CD4-positive, alpha-beta T cell treated with Interleukin-4 for 4 hours (primary cell): ENCODE results near the gene TMEM250.

Source experiments
- DNase-seq: peaks from one replicate; pipeline ENCODE4 v3.0.0-alpha.2; 2020

Gene TMEM250

GRCh38 chr9:136147038-136147889 is 28.6 kb upstream of the TMEM250 start:
- no peak for DNase-seq

- no peak for DNase-seq
These were observed 27.7 kb upstream of the TMEM250 start for GRCh38 chr9:136146126-136147037.

GRCh38 chr9:136145580-136145979 is 26.9 kb upstream of the TMEM250 start:
- no peak for DNase-seq

- no peak for DNase-seq
These were observed 25.8 kb upstream of the TMEM250 start for GRCh38 chr9:136144450-136144849.

GRCh38 chr9:136143215-136144001 is 24.7 kb upstream of the TMEM250 start:
- no peak for DNase-seq

- no peak for DNase-seq
These were observed 24.2 kb upstream of the TMEM250 start for GRCh38 chr9:136142859-136143214.

GRCh38 chr9:136142414-136142796 is 23.7 kb upstream of the TMEM250 start:
- no peak for DNase-seq

GRCh38 chr9:136141682-136142413 is 23.2 kb upstream of the TMEM250 start:
- DNase-seq = no peak

- no peak for DNase-seq
These were observed 22.3 kb upstream of the TMEM250 start for GRCh38 chr9:136140966-136141365.

- DNase-seq = no peak
These were observed 21.4 kb upstream of the TMEM250 start for GRCh38 chr9:136140046-136140445.

- peak; percentile 29 for DNase-seq
These were observed 19.9 kb upstream of the TMEM250 start for GRCh38 chr9:136138566-136138965.

- no peak for DNase-seq
These were observed 18.9 kb upstream of the TMEM250 start for GRCh38 chr9:136137321-136138265.

- no peak for DNase-seq
These were observed 17.7 kb upstream of the TMEM250 start for GRCh38 chr9:136136127-136136925.

GRCh38 chr9:136135326-136136126 is 16.9 kb upstream of the TMEM250 start:
- DNase-seq = no peak

GRCh38 chr9:136133959-136134484 is 15.3 kb upstream of the TMEM250 start:
- DNase-seq = no peak

GRCh38 chr9:136133191-136133958 is 14.7 kb upstream of the TMEM250 start:
- DNase-seq = no peak

- no peak for DNase-seq
These were observed 13.9 kb upstream of the TMEM250 start for GRCh38 chr9:136132512-136133050.
